ENCODE measurements around the gene PIGQ. TPM values are rescaled to one million over a fixed set of nuclear protein-coding genes. Genes with fewer than 3 reads are reported as not detected.

The PIGQ gene
- total and polyA plus RNA-seq, 12 donors: 13.7 to 43.7 (median 20.2) TPM

- DNase-seq (no peak), ATAC-seq (no peak)
- Histone ChIP-seq H3K4me3 (no peak overlapping the region), H3K27ac (no peak overlapping the region), H3K4me1 (peaks cover 19 to 66% (median 40%) of the 10 kb centered on the region in 9 donors), H3K27me3 (no peaks in the 10 kb centered on the region), H3K36me3 (peaks cover 0 to 7% (median 0%) of the 10 kb centered on the region in 9 donors), H3K9me3 (no peaks in the 10 kb centered on the region)
- WGBS, 2 donors: 85 to 90% methylated on average over 16 of the region's 16 CpGs
- no peak for TF ChIP-seq CTCF (IDR thresholded peaks at IDR 0.05)
- intact Hi-C loops (cut with DNase I): no loop called here
Observed at GRCh38 chr16:531494-532125, 38.2 kb upstream of the PIGQ start.

- no peak for DNase-seq
- peaks cover 11 to 61% (median 32%) of the 10 kb centered on the region in 9 donors for H3K4me1 ChIP-seq
- no peak for ATAC-seq
- H3K4me3 ChIP-seq: no peak overlapping the region
- intact Hi-C loops (cut with DNase I): no loop called here
- H3K36me3 ChIP-seq: peaks cover 0 to 26% (median 0%) of the 10 kb centered on the region in 9 donors
- no peaks in the 10 kb centered on the region for H3K9me3 ChIP-seq
- TF ChIP-seq CTCF (IDR thresholded peaks at IDR 0.05): no peak
- H3K27ac ChIP-seq: no peak overlapping the region
- no peaks in the 10 kb centered on the region for H3K27me3 ChIP-seq
- WGBS, 2 donors: 69 to 74% methylated on average over 30 of the region's 30 CpGs
Observed at GRCh38 chr16:533391-534123, 36.2 kb upstream of the PIGQ start.

GRCh38 chr16:534135-534534 is 35.6 kb upstream of the PIGQ start:
- no peak for ATAC-seq
- Histone ChIP-seq H3K4me1 (peaks cover 5 to 55% (median 26%) of the 10 kb centered on the region in 9 donors), H3K4me3 (no peak overlapping the region)

More at GRCh38 chr16:534135-534534, 35.6 kb upstream of the PIGQ start:
- Histone ChIP-seq H3K27me3 (no peaks in the 10 kb centered on the region), H3K36me3 (peaks cover 0 to 26% (median 0%) of the 10 kb centered on the region in 9 donors), H3K27ac (no peak overlapping the region), H3K9me3 (no peaks in the 10 kb centered on the region)
- DNase-seq: no peak
- intact Hi-C loops (cut with DNase I): no loop called here
- no peak for TF ChIP-seq CTCF (IDR thresholded peaks at IDR 0.05)
- 80 to 88% methylated on average over 21 of the region's 21 CpGs for WGBS, 2 donors
